Fibroblast of lung (primary cell): ENCODE measurements around the gene IGBP1. TPM values are rescaled to one million over a fixed set of nuclear protein-coding genes. Genes with fewer than 3 reads are reported as not detected.
"Not testable (repeated sequence)": the region's sequence is repeated elsewhere in the genome, so short reads cannot be mapped to it uniquely, and the experiment has no call there.

Experiments
- DNase-seq, 2 donors: peaks; one replicate each; pipeline versions ENCODE4 v3.0.0 to v3.0.0-alpha.2; 2010; ENCODE audit warnings: low read depth in 2 of 2
- H2AFZ ChIP-seq: 2 replicates; pipeline ENCODE4 v1.5.1; 2012; ENCODE audit warnings: low read length, control low read depth, inconsistent platforms
- H3K27ac ChIP-seq: 2 replicates; pipeline ENCODE4 v1.5.1; 2011; ENCODE audit warnings: low read length, control low read depth; ENCODE audit not compliant: insufficient read depth
- H3K27me3 ChIP-seq: 2 replicates; pipeline ENCODE4 v1.5.1; 2011; ENCODE audit warnings: mild to moderate bottlenecking, low read length; ENCODE audit not compliant: control insufficient read depth, insufficient read depth
- H3K36me3 ChIP-seq: 2 replicates; pipeline ENCODE4 v1.5.1; 2011; ENCODE audit warnings: low read length; ENCODE audit not compliant: control insufficient read depth, insufficient read depth
- H3K4me1 ChIP-seq: 2 replicates; pipeline ENCODE4 v1.5.1; 2011; ENCODE audit warnings: low read length; ENCODE audit not compliant: control insufficient read depth, insufficient read depth; ENCODE audit errors: extremely low read depth
- H3K4me2 ChIP-seq: 2 replicates; pipeline ENCODE4 v1.5.1; 2011; ENCODE audit warnings: low read length, control low read depth; ENCODE audit not compliant: insufficient read depth; ENCODE audit errors: extremely low read depth
- H3K4me3 ChIP-seq, 4 experiments: fragments of 200-600 bp in 1 of 4; sonication (generic) in 1 of 4; replicated peaks in 1 of 4; 2 replicates each; pipeline ENCODE4 v1.5.1; 2011 to 2016; ENCODE audit warnings: low read length in 4 of 4, low read depth in 3 of 4, mild to moderate bottlenecking in 3 of 4, control low read depth in 2 of 4, inconsistent platforms in 1 of 4, mixed read lengths in 1 of 4; ENCODE audit not compliant: insufficient read depth in 1 of 4; ENCODE audit errors: control extremely low read depth in 1 of 4
- H3K79me2 ChIP-seq: 2 replicates; pipeline ENCODE4 v1.5.1; 2012; ENCODE audit warnings: mild to moderate bottlenecking, low read length, inconsistent platforms; ENCODE audit not compliant: control insufficient read depth, insufficient read depth
- H3K9ac ChIP-seq: 2 replicates; pipeline ENCODE4 v1.5.1; 2011; ENCODE audit warnings: mild to moderate bottlenecking, low read length, control low read depth; ENCODE audit not compliant: insufficient read depth
- H3K9me3 ChIP-seq: 2 replicates; pipeline ENCODE4 v1.5.1; 2012; ENCODE audit warnings: low read depth, low read length; ENCODE audit not compliant: control insufficient read depth, insufficient read depth
- H4K20me1 ChIP-seq: 2 replicates; pipeline ENCODE4 v1.5.1; 2011; ENCODE audit warnings: low read length; ENCODE audit not compliant: control insufficient read depth, insufficient read depth; ENCODE audit errors: extremely low read depth
- EZH2 ChIP-seq: IDR thresholded peaks from 2 replicates; pipeline ENCODE4 v1.5.1; 2012; ENCODE audit warnings: low read length, control low read depth, mild to moderate bottlenecking; ENCODE audit errors: missing control alignments
- polyA plus RNA-seq, 2 donors: library from polyadenylated mRNA; depleted of rRNA in 1 of 2; stranded (reverse) in 1 of 2; unstranded in 1 of 2; fragments of >200 nt; gene quantifications; 2 replicates each; pipeline ENCODE4 v1.2.1, GENCODE V29; 2011 to 2012; ENCODE audit warnings: missing spikeins in 1 of 2
- total RNA-seq: library from RNA; depleted of rRNA; stranded (reverse); fragments of >200 nt; gene quantifications from 2 replicates; pipeline ENCODE4 v1.2.1, GENCODE V29; 2014
- TF ChIP-seq, protein P1 (sequence below), 2 donors: IDR thresholded peaks in 1 of 2; conservative IDR thresholded peaks in 1 of 2; 1 replicate in 1 of 2; 2 replicates in 1 of 2; pipeline ENCODE4 v1.5.1; 2011 to 2012; ENCODE audit warnings: low read length in 2 of 2, control low read depth in 1 of 2, inconsistent platforms in 1 of 2, low read depth in 1 of 2, mild to moderate bottlenecking in 1 of 2

The IGBP1 gene
- total and polyA plus RNA-seq, 2 donors (not counting 1 experiment from before 2014, with no cell fraction given): 67.2 to 81.1 TPM

DNA sequence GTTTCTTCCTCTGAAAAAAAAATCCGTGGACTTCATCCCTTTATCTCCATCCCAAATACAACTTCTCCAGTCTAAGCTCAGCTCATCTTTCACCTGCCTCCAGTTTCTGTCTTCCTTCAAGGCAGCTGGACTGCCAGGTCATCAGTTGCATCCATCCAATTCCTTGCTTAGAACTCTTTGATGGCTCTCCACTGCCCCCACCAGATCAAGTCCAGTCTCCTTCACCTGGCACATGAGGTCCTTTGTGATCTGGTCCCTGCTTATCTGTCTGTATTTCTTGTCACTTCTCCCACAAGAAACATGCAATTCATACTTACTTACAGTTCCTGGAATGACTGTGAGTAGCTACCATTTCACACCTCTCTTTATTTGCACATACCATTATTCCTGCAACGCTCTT lies 37.2 kb upstream of the IGBP1 start:
- H3K4me2 ChIP-seq: no peak overlapping the region
- TF ChIP-seq, protein P1, sequence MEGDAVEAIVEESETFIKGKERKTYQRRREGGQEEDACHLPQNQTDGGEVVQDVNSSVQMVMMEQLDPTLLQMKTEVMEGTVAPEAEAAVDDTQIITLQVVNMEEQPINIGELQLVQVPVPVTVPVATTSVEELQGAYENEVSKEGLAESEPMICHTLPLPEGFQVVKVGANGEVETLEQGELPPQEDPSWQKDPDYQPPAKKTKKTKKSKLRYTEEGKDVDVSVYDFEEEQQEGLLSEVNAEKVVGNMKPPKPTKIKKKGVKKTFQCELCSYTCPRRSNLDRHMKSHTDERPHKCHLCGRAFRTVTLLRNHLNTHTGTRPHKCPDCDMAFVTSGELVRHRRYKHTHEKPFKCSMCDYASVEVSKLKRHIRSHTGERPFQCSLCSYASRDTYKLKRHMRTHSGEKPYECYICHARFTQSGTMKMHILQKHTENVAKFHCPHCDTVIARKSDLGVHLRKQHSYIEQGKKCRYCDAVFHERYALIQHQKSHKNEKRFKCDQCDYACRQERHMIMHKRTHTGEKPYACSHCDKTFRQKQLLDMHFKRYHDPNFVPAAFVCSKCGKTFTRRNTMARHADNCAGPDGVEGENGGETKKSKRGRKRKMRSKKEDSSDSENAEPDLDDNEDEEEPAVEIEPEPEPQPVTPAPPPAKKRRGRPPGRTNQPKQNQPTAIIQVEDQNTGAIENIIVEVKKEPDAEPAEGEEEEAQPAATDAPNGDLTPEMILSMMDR (conservative IDR thresholded peaks at IDR 0.05 in 1 of 2, IDR thresholded peaks at IDR 0.05 in 1 of 2; ENCODE audit: low read depth in 1 of 2, low read length in 2 of 2): peak; percentile 28 to 31
- TF ChIP-seq EZH2: no peak
- no peak overlapping the region for H2AFZ ChIP-seq
- DNase-seq: peak in 1 of 2 donors; percentile 14
- no peaks in the 10 kb centered on the region for H3K4me1 ChIP-seq
- H3K79me2 ChIP-seq: no peaks in the 10 kb centered on the region
- no peaks in the 10 kb centered on the region for H4K20me1 ChIP-seq
- H3K4me3 ChIP-seq: no peak overlapping the region
- no peaks in the 10 kb centered on the region for H3K27me3 ChIP-seq
- H3K36me3 ChIP-seq: no peaks in the 10 kb centered on the region
- no peak overlapping the region for H3K27ac ChIP-seq
- no peaks in the 10 kb centered on the region for H3K9me3 ChIP-seq
- H3K9ac ChIP-seq: no peak overlapping the region

DNA sequence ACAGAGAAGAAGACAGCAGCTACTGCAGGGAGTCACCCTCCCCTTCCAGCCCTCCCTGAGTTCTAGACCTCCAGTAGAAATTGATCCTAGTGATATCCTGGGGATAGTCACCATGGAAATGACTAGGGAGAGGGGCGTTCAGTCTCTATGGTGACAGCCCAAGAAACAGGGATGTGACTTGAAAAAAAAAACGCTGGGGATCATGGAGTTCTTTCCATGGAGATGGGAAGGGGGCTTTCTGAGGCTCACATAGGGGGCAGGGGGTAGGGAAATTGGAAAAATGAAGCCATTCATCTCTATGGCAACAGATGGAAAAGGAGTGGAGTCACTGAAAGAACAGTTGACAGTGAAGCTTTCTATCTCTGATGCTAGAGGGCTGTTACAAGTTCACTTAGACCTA lies 28.0 kb upstream of the IGBP1 start:
- H3K27ac ChIP-seq: no peak overlapping the region
- H3K4me2 ChIP-seq: no peak overlapping the region
- H3K4me3 ChIP-seq: no peak overlapping the region
- DNase-seq: no peak
- H3K9me3 ChIP-seq: no peaks in the 10 kb centered on the region
- no peak overlapping the region for H3K9ac ChIP-seq
- H3K79me2 ChIP-seq: no peaks in the 10 kb centered on the region
- TF ChIP-seq EZH2: no peak
- TF ChIP-seq, protein P1 (conservative IDR thresholded peaks at IDR 0.05 in 1 of 2, IDR thresholded peaks at IDR 0.05 in 1 of 2; ENCODE audit: low read depth in 1 of 2, low read length in 2 of 2): no peak
- H4K20me1 ChIP-seq: no peaks in the 10 kb centered on the region
- no peaks in the 10 kb centered on the region for H3K36me3 ChIP-seq
- H3K27me3 ChIP-seq: no peaks in the 10 kb centered on the region
- H3K4me1 ChIP-seq: no peaks in the 10 kb centered on the region
- H2AFZ ChIP-seq: no peak overlapping the region

DNA sequence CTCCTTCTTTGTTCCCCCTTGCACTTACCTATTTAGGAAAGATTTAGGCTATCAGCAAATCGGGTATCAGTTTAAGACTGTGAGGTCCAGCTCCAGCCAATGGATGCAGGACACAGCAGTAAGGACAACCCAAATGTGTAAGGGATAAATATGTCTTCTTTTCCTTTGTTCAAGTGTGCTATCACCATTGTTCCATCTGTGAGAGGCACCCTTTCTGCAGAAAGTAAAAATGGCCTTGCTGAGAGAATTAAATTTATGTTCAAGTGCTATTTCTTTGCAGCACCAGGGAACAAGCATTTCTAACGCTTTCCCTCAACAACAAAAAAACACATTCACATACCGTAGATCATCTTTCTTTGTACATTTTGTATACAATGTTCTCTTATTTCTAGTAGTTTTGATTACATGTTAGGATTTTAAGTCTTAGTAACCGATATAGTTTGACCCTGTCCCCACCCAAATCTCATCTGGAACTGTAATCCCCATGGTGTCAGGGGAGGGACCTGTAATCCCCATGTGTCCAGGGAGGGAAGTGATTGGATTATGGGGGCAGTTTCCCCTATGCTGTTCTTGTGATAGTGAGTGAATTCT lies 21.7 kb upstream of the IGBP1 start:
- H3K27ac ChIP-seq, H3K4me1 ChIP-seq, DNase-seq, H3K9ac ChIP-seq, H3K36me3 ChIP-seq, H3K79me2 ChIP-seq, H3K27me3 ChIP-seq, H3K4me2 ChIP-seq, H2AFZ ChIP-seq, H3K9me3 ChIP-seq, H3K4me3 ChIP-seq, H4K20me1 ChIP-seq: not testable (repeated sequence)
